Caco-2 (cell line): Measurements from ENCODE around the gene NHERF2. TPM values are rescaled to one million over a fixed set of nuclear protein-coding genes. Genes with fewer than 3 reads are reported as not detected.

Source experiments
- BruUV-seq: library from RNA; stranded (reverse); fragments of 400-500 nt; replicated peaks from 2 replicates; lab custom pipeline; 2021; lab: Mats Ljungman, UMichigan
- CTCF ChIA-PET: fragments of 300-600 bp; sonication (Branson Sonifier 250); formaldehyde crosslinking; loops from one replicate; lab custom pipeline; 2022; ENCODE audit warnings: antibody characterized with exemption; lab: Charles Lee
- POLR2A ChIA-PET: fragments of 300-600 bp; sonication (Branson Sonifier 250); formaldehyde crosslinking; loops from one replicate; lab custom pipeline; 2022; ENCODE audit warnings: antibody characterized with exemption; lab: Charles Lee
- DNase-seq, 2 experiments: peaks; one replicate each; pipeline versions ENCODE4 v3.0.0 to v3.0.0-alpha.2; 2020 to 2022
- H3K27me3 ChIP-seq: replicated peaks from 2 replicates; pipeline ENCODE4 v1.6.0; 2011; ENCODE audit warnings: low read length; ENCODE audit not compliant: control insufficient read depth, insufficient read depth
- H3K36me3 ChIP-seq: 2 replicates; pipeline ENCODE4 v1.5.1; 2011; ENCODE audit warnings: low read length; ENCODE audit not compliant: control insufficient read depth, insufficient read depth
- H3K4me1 ChIP-seq: fragments of 250-450 bp; sonication (Bioruptor Pico); 2 replicates; pipeline ENCODE4 v1.5.1; 2020; ENCODE audit warnings: mild to moderate bottlenecking
- H3K4me3 ChIP-seq: 2 replicates; pipeline ENCODE4 v1.5.1; 2011; ENCODE audit warnings: low read depth, mild to moderate bottlenecking, control low read depth, low read length
- H3K9me3 ChIP-seq: fragments of 250-450 bp; sonication (Bioruptor Pico); 2 replicates; pipeline ENCODE4 v1.5.1; 2020; ENCODE audit warnings: mild to moderate bottlenecking, moderate library complexity
- H3K27ac Mint-ChIP-seq: one replicate; pipeline ENCODE4 v1.8.0; 2022; ENCODE audit warnings: mixed read lengths; ENCODE audit not compliant: unreplicated experiment
- H3K27me3 Mint-ChIP-seq: one replicate; pipeline ENCODE4 v1.8.0; 2022; ENCODE audit warnings: mixed read lengths; ENCODE audit not compliant: insufficient read depth, unreplicated experiment
- H3K36me3 Mint-ChIP-seq: one replicate; pipeline ENCODE4 v1.8.0; 2022; ENCODE audit warnings: mild to moderate bottlenecking, mixed read lengths; ENCODE audit not compliant: insufficient read depth, unreplicated experiment
- H3K4me1 Mint-ChIP-seq: one replicate; pipeline ENCODE4 v1.8.0; 2022; ENCODE audit warnings: low read depth, mixed read lengths; ENCODE audit not compliant: unreplicated experiment
- H3K4me3 Mint-ChIP-seq: one replicate; pipeline ENCODE4 v1.8.0; 2022; ENCODE audit warnings: mild to moderate bottlenecking, moderate library complexity, mixed read lengths; ENCODE audit not compliant: unreplicated experiment
- H3K9me3 Mint-ChIP-seq: one replicate; pipeline ENCODE4 v1.8.0; 2022; ENCODE audit warnings: mixed read lengths; ENCODE audit not compliant: unreplicated experiment
- intact Hi-C: fragments of 100-400 bp; cut with micrococcal nuclease; formaldehyde crosslinking; loops from one replicate; pipeline ENCODE4 v1.10.0; 2022; ENCODE audit not compliant: unreplicated experiment
- total RNA-seq: library from RNA; stranded (reverse); gene quantifications from 2 replicates; pipeline ENCODE4 v1.2.3, GENCODE V29; 2022
- TF ChIP-seq, protein P1 (sequence below), 2 experiments: fragments of 200-600 bp in 1 of 2; IDR thresholded peaks; 1 replicate in 1 of 2; 2 replicates in 1 of 2; pipeline versions ENCODE4 v1.5.1 to v1.8.0; 2011 to 2022; ENCODE audit warnings: antibody characterized with exemption in 1 of 2, control low read depth in 1 of 2, inconsistent platforms in 1 of 2, low read depth in 1 of 2, low read length in 1 of 2, mild to moderate bottlenecking in 1 of 2, moderate library complexity in 1 of 2; ENCODE audit not compliant: insufficient read depth in 1 of 2, severe bottlenecking in 1 of 2, unreplicated experiment in 1 of 2

Gene NHERF2
- total RNA-seq, 1 experiment from 2014 or later: 26.6 TPM

DNA sequence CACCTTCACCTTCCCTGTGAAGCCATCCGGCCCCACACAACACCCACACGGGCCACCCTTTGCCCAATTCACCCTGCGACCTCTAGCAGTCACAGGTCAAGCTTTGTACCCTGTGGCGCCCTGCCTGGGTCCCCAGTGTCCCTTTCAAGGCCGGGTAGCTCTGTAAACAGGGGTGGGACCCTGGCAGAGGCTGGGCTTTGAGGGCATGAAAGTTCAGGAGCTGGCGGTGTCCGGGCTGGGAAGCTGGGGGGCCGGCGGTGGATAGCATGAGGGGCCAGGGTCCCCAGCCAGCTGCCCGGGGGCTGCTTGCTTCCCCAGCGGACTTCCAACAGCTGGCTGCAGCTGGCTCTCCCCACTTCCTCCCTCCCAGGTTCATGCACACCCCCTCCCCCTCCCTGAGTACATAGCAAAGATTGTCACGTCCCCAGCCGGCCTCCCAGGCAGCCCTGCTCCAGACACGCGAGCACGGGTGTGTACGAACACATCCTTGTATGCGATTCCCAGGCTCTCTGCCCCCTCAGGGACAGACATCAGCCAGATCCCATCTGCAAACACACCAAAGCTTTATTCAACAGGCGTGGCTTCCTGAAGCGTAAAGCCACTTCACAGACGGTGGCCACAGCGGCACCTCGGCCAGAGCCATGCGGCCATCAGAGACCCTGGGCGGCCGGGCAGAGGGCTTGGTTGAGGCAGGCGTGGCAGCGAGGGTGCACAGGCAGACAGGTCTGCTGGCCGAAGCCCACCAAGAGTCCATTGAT is 12.8 kb downstream of the NHERF2 start:
- peaks cover 16% of the 10 kb centered on the region for H3K36me3 Mint-ChIP-seq
- H3K9me3 Mint-ChIP-seq: no peaks in the 10 kb centered on the region
- Histone ChIP-seq H3K27me3 (no peaks in the 10 kb centered on the region), H3K4me1 (peaks cover 22% of the 10 kb centered on the region), H3K9me3 (no peaks in the 10 kb centered on the region), H3K4me3 (no peak overlapping the region), H3K36me3 (no peaks in the 10 kb centered on the region)
- peaks cover 7% of the 10 kb centered on the region for H3K4me1 Mint-ChIP-seq
- TF ChIP-seq, protein P1, sequence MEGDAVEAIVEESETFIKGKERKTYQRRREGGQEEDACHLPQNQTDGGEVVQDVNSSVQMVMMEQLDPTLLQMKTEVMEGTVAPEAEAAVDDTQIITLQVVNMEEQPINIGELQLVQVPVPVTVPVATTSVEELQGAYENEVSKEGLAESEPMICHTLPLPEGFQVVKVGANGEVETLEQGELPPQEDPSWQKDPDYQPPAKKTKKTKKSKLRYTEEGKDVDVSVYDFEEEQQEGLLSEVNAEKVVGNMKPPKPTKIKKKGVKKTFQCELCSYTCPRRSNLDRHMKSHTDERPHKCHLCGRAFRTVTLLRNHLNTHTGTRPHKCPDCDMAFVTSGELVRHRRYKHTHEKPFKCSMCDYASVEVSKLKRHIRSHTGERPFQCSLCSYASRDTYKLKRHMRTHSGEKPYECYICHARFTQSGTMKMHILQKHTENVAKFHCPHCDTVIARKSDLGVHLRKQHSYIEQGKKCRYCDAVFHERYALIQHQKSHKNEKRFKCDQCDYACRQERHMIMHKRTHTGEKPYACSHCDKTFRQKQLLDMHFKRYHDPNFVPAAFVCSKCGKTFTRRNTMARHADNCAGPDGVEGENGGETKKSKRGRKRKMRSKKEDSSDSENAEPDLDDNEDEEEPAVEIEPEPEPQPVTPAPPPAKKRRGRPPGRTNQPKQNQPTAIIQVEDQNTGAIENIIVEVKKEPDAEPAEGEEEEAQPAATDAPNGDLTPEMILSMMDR (IDR thresholded peaks at IDR 0.05; ENCODE audit: insufficient read depth in 1 of 2, low read depth in 1 of 2, low read length in 1 of 2, severe bottlenecking in 1 of 2, unreplicated experiment in 1 of 2): no peak
- ChIA-PET POLR2A (interaction anchor here (0.6 kb wide), 2 partner anchors 12 to 175 kb away, joined by 4 to 6 read pairs; partner anchors contain the start of genes NHERF2 and PGP), CTCF (no interaction called here)
- H3K27ac Mint-ChIP-seq: no peak overlapping the region
- no peak overlapping the region for H3K4me3 Mint-ChIP-seq
- H3K27me3 Mint-ChIP-seq: no peaks in the 10 kb centered on the region
- BruUV-seq: no TSS peak
- peak; percentile 35 to 57 for DNase-seq
- intact Hi-C loops: no loop called here

DNA sequence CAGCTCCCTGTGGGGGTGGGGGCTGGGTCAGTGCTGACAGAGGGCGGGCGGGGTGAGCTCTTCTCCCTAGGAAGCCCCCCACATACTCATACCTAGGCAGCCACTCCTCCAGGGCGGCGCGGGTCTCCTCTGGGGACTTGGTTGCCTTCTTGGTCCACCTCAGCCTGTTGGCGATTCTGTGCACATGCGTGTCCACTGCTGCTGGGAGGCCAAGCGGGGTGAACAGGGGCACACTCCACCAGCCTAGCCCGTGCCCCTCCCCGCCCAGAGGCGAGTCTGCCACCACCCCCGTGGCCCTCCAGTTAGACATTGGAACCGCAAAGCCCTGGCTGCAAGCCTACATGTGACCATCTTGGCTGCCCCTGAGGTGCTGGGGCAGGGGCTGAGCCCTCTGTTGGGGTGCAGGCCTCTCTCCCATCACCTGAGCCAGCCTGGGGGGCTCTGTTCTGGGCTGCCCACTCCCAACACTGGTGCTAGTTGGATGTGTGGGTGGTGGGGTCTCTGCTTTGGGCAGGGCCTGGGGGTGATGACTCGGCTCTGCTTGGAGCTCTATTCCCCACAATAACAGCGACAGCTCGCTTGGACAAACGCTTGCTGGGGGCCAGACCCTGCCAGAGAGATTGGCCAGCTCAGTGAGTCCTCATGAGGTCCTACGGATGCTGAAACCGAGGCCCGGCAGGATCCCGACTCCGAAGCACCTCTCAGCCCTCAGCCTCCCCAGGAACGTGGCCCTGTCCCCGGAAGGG is 13.5 kb downstream of the NHERF2 start:
- no peaks in the 10 kb centered on the region for H3K9me3 ChIP-seq
- ChIA-PET CTCF (interaction anchor here (0.5 to 0.6 kb wide), 2 partner anchors 101 to 216 kb away, joined by 3 read pairs; no protein-coding TSS in a partner anchor), POLR2A (interaction anchor here (0.6 kb wide), 4 partner anchors 13 to 174 kb away, joined by 3 to 6 read pairs (median 4); partner anchors contain the start of genes NHERF2 and PGP)
- BruUV-seq: no TSS peak
- no peak for DNase-seq
- H3K27me3 ChIP-seq: no peaks in the 10 kb centered on the region
- H3K4me1 ChIP-seq: peaks cover 17% of the 10 kb centered on the region
- Mint-ChIP-seq H3K9me3 (no peaks in the 10 kb centered on the region), H3K36me3 (peaks cover 16% of the 10 kb centered on the region), H3K4me3 (no peak overlapping the region), H3K27me3 (no peaks in the 10 kb centered on the region), H3K27ac (no peak overlapping the region), H3K4me1 (peaks cover 7% of the 10 kb centered on the region)
- TF ChIP-seq, protein P1 (IDR thresholded peaks at IDR 0.05; ENCODE audit: insufficient read depth in 1 of 2, low read depth in 1 of 2, low read length in 1 of 2, severe bottlenecking in 1 of 2, unreplicated experiment in 1 of 2): no peak
- intact Hi-C loops: no loop called here
- no peaks in the 10 kb centered on the region for H3K36me3 ChIP-seq
- no peak overlapping the region for H3K4me3 ChIP-seq

DNA sequence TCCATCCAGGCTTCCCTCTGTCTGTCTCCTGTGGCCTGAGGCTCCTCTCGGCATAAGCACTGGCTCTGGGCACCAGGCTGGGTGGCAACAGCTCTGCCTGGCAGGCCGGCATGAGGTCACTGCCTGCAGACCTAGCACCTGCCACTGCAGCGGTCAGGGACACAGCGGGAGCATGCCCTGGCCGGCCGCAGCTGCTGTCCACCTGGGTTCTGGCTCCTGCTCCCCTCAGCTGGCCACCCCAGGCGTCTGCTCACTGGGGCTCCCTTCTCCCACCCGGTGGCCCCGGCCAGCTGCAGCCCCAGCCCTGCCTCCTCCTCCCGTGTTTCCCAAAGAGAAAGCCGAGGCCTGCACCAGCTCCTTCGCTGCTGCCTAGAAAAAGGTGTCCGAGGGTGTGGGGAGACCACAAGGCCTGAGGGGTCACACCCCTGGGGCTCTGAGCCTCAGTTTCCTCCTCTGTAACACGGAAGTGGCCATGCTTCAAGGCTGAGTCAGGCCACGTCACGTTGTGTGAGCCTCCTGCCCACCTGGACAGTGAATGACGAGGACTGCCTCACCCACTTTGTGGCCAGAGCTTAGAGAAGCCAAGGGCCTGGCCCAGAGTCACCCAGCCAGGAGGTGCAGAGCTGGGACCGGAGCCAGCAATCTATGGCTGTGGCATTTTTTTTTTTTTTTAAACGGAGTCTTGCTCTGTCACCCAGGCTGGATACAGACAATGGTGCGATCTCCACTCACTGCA is 14.3 kb downstream of the NHERF2 start:
- ChIA-PET POLR2A (interaction anchor here (0.6 to 0.7 kb wide), 2 partner anchors 50 to 76 kb away, joined by 3 to 4 read pairs; partner anchors contain the start of gene RPS2), CTCF (interaction anchor here (0.5 kb wide), 1 partner anchor 217 kb away, joined by 3 read pairs; no protein-coding TSS in a partner anchor)
- intact Hi-C loops: no loop called here
- no TSS peak for BruUV-seq
- H3K9me3 ChIP-seq: no peaks in the 10 kb centered on the region
- no peak overlapping the region for H3K4me3 ChIP-seq
- H3K4me1 Mint-ChIP-seq: peaks cover 7% of the 10 kb centered on the region
- H3K27ac Mint-ChIP-seq: no peak overlapping the region
- DNase-seq: no peak
- H3K4me1 ChIP-seq: peaks cover 10% of the 10 kb centered on the region
- peaks cover 16% of the 10 kb centered on the region for H3K36me3 Mint-ChIP-seq
- H3K27me3 Mint-ChIP-seq: no peaks in the 10 kb centered on the region
- no peaks in the 10 kb centered on the region for H3K27me3 ChIP-seq
- TF ChIP-seq, protein P1 (IDR thresholded peaks at IDR 0.05; ENCODE audit: insufficient read depth in 1 of 2, low read depth in 1 of 2, low read length in 1 of 2, severe bottlenecking in 1 of 2, unreplicated experiment in 1 of 2): no peak
- no peaks in the 10 kb centered on the region for H3K36me3 ChIP-seq
- no peak overlapping the region for H3K4me3 Mint-ChIP-seq
- no peaks in the 10 kb centered on the region for H3K9me3 Mint-ChIP-seq
